GM12892 (cell line): ENCODE measurements around the gene GREB1L.

Source experiments
- POLR2A ChIP-seq: IDR thresholded peaks from 2 replicates; pipeline ENCODE4 v1.6.1; 2011; ENCODE audit warnings: low read depth, low read length, control low read depth
- TAF1 ChIP-seq: IDR thresholded peaks from 2 replicates; pipeline ENCODE4 v1.6.1; 2011; ENCODE audit warnings: low read depth, mild to moderate bottlenecking, control low read depth, low read length, borderline replicate concordance

DNA sequence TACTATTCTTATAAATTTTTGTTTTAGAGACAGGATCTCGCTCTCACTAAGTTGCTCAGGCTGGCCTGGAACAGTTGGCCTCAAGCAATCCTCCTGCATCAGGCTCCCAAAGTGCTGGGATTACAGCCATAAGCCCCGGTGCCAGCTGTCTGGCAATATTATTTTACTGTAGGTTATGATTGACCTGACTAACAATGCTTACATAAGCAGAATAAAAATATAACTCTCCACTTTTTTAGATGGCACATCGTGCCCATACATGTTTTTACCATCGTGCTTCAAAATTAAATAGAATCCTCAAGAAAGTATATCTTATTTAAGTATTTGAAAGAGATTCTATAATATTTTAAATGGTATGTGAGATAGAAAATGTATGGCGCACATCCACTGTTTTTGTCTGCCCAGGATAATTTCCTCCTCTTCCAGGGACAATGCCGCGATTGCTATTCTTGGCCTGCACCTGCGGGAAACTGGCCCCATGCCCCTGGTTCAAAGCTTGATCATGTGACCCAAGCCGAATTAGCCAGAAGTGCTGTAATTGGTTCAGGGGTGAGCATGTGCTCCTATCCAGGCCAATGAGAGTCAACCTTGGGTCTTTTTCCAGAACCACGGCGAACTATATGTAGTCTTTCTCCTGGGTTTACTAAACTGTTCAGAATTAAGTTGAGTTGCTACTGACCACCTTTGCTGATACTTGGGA, 38.3 kb upstream of the GREB1L start:
- TF ChIP-seq POLR2A (no peak), TAF1 (no peak)
